ENCODE data around the gene ADAD1.

- TF ChIP-seq CTCF (IDR thresholded peaks at IDR 0.05) (no peak), POLR2A (IDR thresholded peaks at IDR 0.05) (no peak), EP300 (IDR thresholded peaks at IDR 0.05) (no peak)
These were observed 36.9 kb upstream of the ADAD1 start for GRCh38 chr4:122341886-122342285.
